Measurements from ENCODE around the gene GDF9. TPM values are rescaled to one million over a fixed set of nuclear protein-coding genes. Genes with fewer than 3 reads are reported as not detected.

GDF9 gene
- total RNA-seq, 1 experiment from 2014 or later: 0.49 TPM

- TF ChIP-seq ZBTB33 (IDR thresholded peaks at IDR 0.05; ENCODE audit: extremely low read depth, insufficient replicate concordance, low read length) (no peak), REST (IDR thresholded peaks at IDR 0.05; ENCODE audit: low read depth) (no peak), POLR2A (IDR thresholded peaks at IDR 0.05; ENCODE audit: borderline replicate concordance, extremely low read depth, insufficient read depth, insufficient read length) (no peak), CBX3 (IDR thresholded peaks at IDR 0.05; ENCODE audit: low read depth) (no peak), EZH2 (IDR thresholded peaks at IDR 0.05) (no peak)
Measured at GRCh38 chr5:132860742-132861141, 5.5 kb downstream of the GDF9 start (continued).

GRCh38 chr5:132859889-132860437, 6.3 kb downstream of the GDF9 start:
- no peaks in the 10 kb centered on the region for H3K36me3 ChIP-seq (ENCODE audit: control insufficient read depth in 1 of 2, insufficient read depth in 2 of 2, low read length in 2 of 2)
- no peaks in the 10 kb centered on the region for H4K20me1 ChIP-seq (ENCODE audit: insufficient read depth)
- intact Hi-C loops (cut with micrococcal nuclease): no loop called here
- DNase-seq (ENCODE audit: low read depth, low spot score) (no peak), ATAC-seq (no peak)
- no peaks in the 10 kb centered on the region for H3K4me1 ChIP-seq (ENCODE audit: control insufficient read depth in 1 of 2, insufficient read depth in 2 of 2, low read length in 2 of 2)
- ChIA-PET CTCF (interaction anchor here (0.6 kb wide), 1 partner anchor 22 kb away, joined by 3 read pairs; no protein-coding TSS in a partner anchor), POLR2A (no interaction called here), RAD21 (ENCODE audit: low non-redundant PET in 1 of 2, low total read pairs in 2 of 2, uncharacterized antibody in 2 of 2, unreplicated experiment in 2 of 2) (no interaction called here)
- H3K4me2 ChIP-seq (ENCODE audit: low read length): no peak overlapping the region
- no peaks in the 10 kb centered on the region for H3K9me2 ChIP-seq (ENCODE audit: insufficient read depth)
- H2AFZ ChIP-seq (ENCODE audit: low read depth, low read length, poor library complexity, severe bottlenecking): no peak overlapping the region
- no peaks in the 10 kb centered on the region for H3K9me3 ChIP-seq (ENCODE audit: control insufficient read depth in 1 of 2, insufficient read depth in 1 of 2, low read depth in 1 of 2, low read length in 2 of 2)
- no peak overlapping the region for H3K4me3 ChIP-seq (replicated peaks in 1 of 2; ENCODE audit: low read depth in 1 of 2, low read length in 2 of 2)
- TF ChIP-seq YY1 (IDR thresholded peaks at IDR 0.05; ENCODE audit: extremely low read depth, insufficient replicate concordance, low read depth, low read length) (no peak), CBX3 (IDR thresholded peaks at IDR 0.05; ENCODE audit: low read depth) (no peak), CTCF (IDR thresholded peaks at IDR 0.05 in 2 of 3, conservative IDR thresholded peaks at IDR 0.05 in 1 of 3; ENCODE audit: borderline replicate concordance in 1 of 3, insufficient read depth in 1 of 3, low read depth in 2 of 3, low read length in 2 of 3) (no peak), EZH2phosphoT487 (IDR thresholded peaks at IDR 0.05; ENCODE audit: borderline replicate concordance) (no peak), POLR2AphosphoS5 (IDR thresholded peaks at IDR 0.05; ENCODE audit: low read depth, low read length) (no peak), EGR1 (IDR thresholded peaks at IDR 0.05; ENCODE audit: low read depth) (no peak), ZBTB33 (IDR thresholded peaks at IDR 0.05; ENCODE audit: extremely low read depth, insufficient replicate concordance, low read length) (no peak), ELF1 (IDR thresholded peaks at IDR 0.05; ENCODE audit: borderline replicate concordance, low read depth) (no peak), SP1 (IDR thresholded peaks at IDR 0.05; ENCODE audit: low read depth) (no peak), ATF3 (IDR thresholded peaks at IDR 0.05) (no peak), EZH2 (IDR thresholded peaks at IDR 0.05) (no peak)
- no peaks in the 10 kb centered on the region for H3K79me2 ChIP-seq (ENCODE audit: insufficient read depth, low read length)
- no TSS peak for BruUV-seq (replicated peaks)
- no peak overlapping the region for H3K9ac ChIP-seq (ENCODE audit: low read length)
- H3K27me3 ChIP-seq (ENCODE audit: insufficient read depth, low read length): no peaks in the 10 kb centered on the region
- no peak overlapping the region for H3K27ac ChIP-seq (ENCODE audit: low read depth, low read length)

Measured in HCT116 (cell line).